HG02798 (cell line): ENCODE measurements around the gene KIAA1755.
A peak's percentile ranks its signal among the peaks of the same experiment; 100 is the strongest.

Experiments used
- ATAC-seq: cut with Tn5 transposase; IDR thresholded peaks from one replicate; pipeline ENCODE4 v1.9.1; 2021; ENCODE audit warnings: mild to moderate bottlenecking; ENCODE audit not compliant: unreplicated experiment, poor library complexity

KIAA1755 gene

GRCh38 chr20:38170826-38171674 is 89.5 kb downstream of the KIAA1755 start:
- no peak for ATAC-seq

- ATAC-seq = no peak
Observed at GRCh38 chr20:38170219-38170825, 90.2 kb downstream of the KIAA1755 start.

- no peak for ATAC-seq
Observed at GRCh38 chr20:38169636-38170193, 90.8 kb downstream of the KIAA1755 start.

GRCh38 chr20:38168791-38169589 is 91.5 kb downstream of the KIAA1755 start:
- ATAC-seq = no peak

- ATAC-seq = no peak
Observed at GRCh38 chr20:38167851-38168760, 92.4 kb downstream of the KIAA1755 start.

- no peak for ATAC-seq
Observed at GRCh38 chr20:38167328-38167850, 93.1 kb downstream of the KIAA1755 start.

GRCh38 chr20:38166703-38167233 is 93.8 kb downstream of the KIAA1755 start:
- ATAC-seq = no peak

GRCh38 chr20:38165966-38166702 is 94.4 kb downstream of the KIAA1755 start:
- no peak for ATAC-seq

GRCh38 chr20:38165089-38165965 is 95.2 kb downstream of the KIAA1755 start, which contains the start of gene TGM2:
TGM2 (minus strand) TSS chr20:38165270; CDS start chr20:38165198, 72 bp downstream.
- ATAC-seq = peak; percentile 87

- no peak for ATAC-seq
Observed at GRCh38 chr20:38164624-38165088, 95.9 kb downstream of the KIAA1755 start.

- ATAC-seq = no peak
Observed at GRCh38 chr20:38164069-38164468, 96.5 kb downstream of the KIAA1755 start.

GRCh38 chr20:38162878-38163875 is 97.4 kb downstream of the KIAA1755 start:
- ATAC-seq = no peak

GRCh38 chr20:38162149-38162548 is 98.4 kb downstream of the KIAA1755 start:
- no peak for ATAC-seq

GRCh38 chr20:38161412-38161774 is 99.1 kb downstream of the KIAA1755 start:
- no peak for ATAC-seq
